Tibial nerve (tissue), 4 donors: ENCODE results near the gene ZNF697. TPM values are rescaled to one million over a fixed set of nuclear protein-coding genes. Genes with fewer than 3 reads are reported as not detected.
"Not testable (repeated sequence)": the region's sequence is repeated elsewhere in the genome, so short reads cannot be mapped to it uniquely, and the experiment has no call there.

ENCODE experiments used
- DNase-seq, 2 donors: peaks; one replicate each; pipeline ENCODE4 v3.0.0-alpha.2; 2019; ENCODE audit warnings: low spot score in 2 of 2
- H3K27ac ChIP-seq, 4 donors: fragments of 200-600 bp; sonication (generic) in 3 of 4; one replicate each; pipeline ENCODE4 v1.5.1; 2017 to 2019; ENCODE audit warnings: mild to moderate bottlenecking in 1 of 4
- H3K27me3 ChIP-seq, 2 donors: fragments of 200-600 bp; sonication (generic) in 1 of 2; one replicate each; pipeline versions ENCODE4 v1.5.1 to v1.6.0; 2017 to 2019
- H3K36me3 ChIP-seq, 3 donors: fragments of 200-600 bp; sonication (generic); one replicate each; pipeline ENCODE4 v1.5.1; 2018 to 2019
- H3K4me1 ChIP-seq, 4 donors: fragments of 200-600 bp; sonication (generic) in 3 of 4; one replicate each; pipeline ENCODE4 v1.5.1; 2017 to 2019
- H3K4me3 ChIP-seq, 4 donors: fragments of 200-600 bp; sonication (generic) in 3 of 4; one replicate each; pipeline ENCODE4 v1.5.1; 2017 to 2019; ENCODE audit warnings: mild to moderate bottlenecking in 1 of 4, moderate library complexity in 1 of 4
- H3K9me3 ChIP-seq, 4 donors: fragments of 200-600 bp; sonication (generic) in 3 of 4; one replicate each; pipeline ENCODE4 v1.5.1; 2017 to 2019
- CTCF ChIP-seq, 5 experiments: fragments of 200-600 bp in 3 of 5; fragments of 450-650 bp in 2 of 5; sonication (generic) in 3 of 5; IDR thresholded peaks; one replicate each; pipeline ENCODE4 v1.5.1; 2016 to 2019; ENCODE audit warnings: antibody characterized with exemption in 5 of 5, mild to moderate bottlenecking in 3 of 5, moderate library complexity in 2 of 5
- EP300 ChIP-seq, 2 donors: sonication (generic); formaldehyde crosslinking; IDR thresholded peaks; one replicate each; pipeline ENCODE4 v1.6.1; 2017; ENCODE audit warnings: antibody characterized with exemption in 2 of 2, mild to moderate bottlenecking in 1 of 2
- POLR2A ChIP-seq, 2 donors: fragments of 450-650 bp; IDR thresholded peaks; one replicate each; pipeline ENCODE4 v1.6.1; 2017; ENCODE audit warnings: antibody characterized with exemption in 2 of 2, mild to moderate bottlenecking in 2 of 2, moderate library complexity in 2 of 2
- WGBS, 2 donors: methylation state at CpG; one replicate each; pipeline ENCODE4 v1.1.5; 2018; 5-methylcytosine and 5-hydroxymethylcytosine counted together
- total RNA-seq, 4 donors: library from RNA; depleted of rRNA; stranded (reverse); fragments of >200 nt; gene quantifications; one replicate each; pipeline ENCODE4 v1.1.0, GENCODE V29; 2016

ZNF697 gene
- total RNA-seq = 1 to 10 TPM; 3.3 to 9.0 (median 4.9) TPM

GRCh38 chr1:119647734-119648619, at the start of gene ZNF697:
Gene ZNF697, minus strand, starts transcription at chr1:119648266. Its CDS starts 22,166 bp downstream, at chr1:119626100.
- H3K4me1 ChIP-seq = peaks cover 0 to 24% (median 8%) of the 10 kb centered on the region in 4 donors
- TF ChIP-seq POLR2A (IDR thresholded peaks at IDR 0.05) (peak; percentile 72 to 74), EP300 (IDR thresholded peaks at IDR 0.05) (peak in 1 of 2 donors; percentile 86), CTCF (IDR thresholded peaks at IDR 0.05) (peak in 4 of 5 experiments; percentile 11 to 69 (median 42))
- DNase-seq = peak; percentile 93 to 95
- 1% methylated on average over 31 to 70 of the region's 81 CpGs for WGBS, 2 donors
- no peaks in the 10 kb centered on the region for H3K36me3 ChIP-seq
- H3K27me3 ChIP-seq = no peaks in the 10 kb centered on the region
- H3K27ac ChIP-seq = peak within 1 kb of the TSS; percentile 65 to 94 (median 84)
- no peaks in the 10 kb centered on the region for H3K9me3 ChIP-seq
- H3K4me3 ChIP-seq = peak within 1 kb of the TSS; percentile 72 to 94 (median 80)

- TF ChIP-seq EP300 (IDR thresholded peaks at IDR 0.05) = no peak
- no peak for TF ChIP-seq CTCF (IDR thresholded peaks at IDR 0.05)
- TF ChIP-seq POLR2A (IDR thresholded peaks at IDR 0.05) = no peak
- no peaks in the 10 kb centered on the region for H3K4me1 ChIP-seq
- H3K9me3 ChIP-seq = peaks cover 0 to 21% (median 0%) of the 10 kb centered on the region in 4 donors
- H3K36me3 ChIP-seq = no peaks in the 10 kb centered on the region
- 66 to 80% methylated on average over 3 of the region's 3 CpGs for WGBS, 2 donors
- DNase-seq = no peak
- no peak overlapping the region for H3K27ac ChIP-seq
- H3K27me3 ChIP-seq = no peaks in the 10 kb centered on the region
- H3K4me3 ChIP-seq = no peak overlapping the region
Measured at GRCh38 chr1:119697598-119697997, 49.5 kb upstream of the ZNF697 start.

- not testable (repeated sequence) for H3K4me1 ChIP-seq, H3K36me3 ChIP-seq, DNase-seq, H3K27ac ChIP-seq, H3K27me3 ChIP-seq, H3K4me3 ChIP-seq
- 62 to 79% methylated on average over 4 of the region's 4 CpGs for WGBS, 2 donors
- peaks cover 0 to 25% (median 0%) of the 10 kb centered on the region in 4 donors for H3K9me3 ChIP-seq
Measured at GRCh38 chr1:119696863-119697262, 48.8 kb upstream of the ZNF697 start.

- Histone ChIP-seq H3K27me3 (no peaks in the 10 kb centered on the region), H3K4me3 (no peak overlapping the region), H3K36me3 (no peaks in the 10 kb centered on the region), H3K9me3 (peaks cover 0 to 12% (median 0%) of the 10 kb centered on the region in 4 donors), H3K27ac (no peak overlapping the region), H3K4me1 (no peaks in the 10 kb centered on the region)
- DNase-seq = no peak
- TF ChIP-seq CTCF (IDR thresholded peaks at IDR 0.05) = no peak
- no peak for TF ChIP-seq EP300 (IDR thresholded peaks at IDR 0.05)
- no peak for TF ChIP-seq POLR2A (IDR thresholded peaks at IDR 0.05)
Measured at GRCh38 chr1:119689511-119689910, 41.4 kb upstream of the ZNF697 start.

GRCh38 chr1:119688810-119689209, 40.7 kb upstream of the ZNF697 start:
- Histone ChIP-seq H3K27ac (no peak overlapping the region), H3K27me3 (no peaks in the 10 kb centered on the region), H3K9me3 (peaks cover 0 to 12% (median 0%) of the 10 kb centered on the region in 4 donors), H3K4me3 (no peak overlapping the region), H3K36me3 (no peaks in the 10 kb centered on the region), H3K4me1 (no peaks in the 10 kb centered on the region)
- TF ChIP-seq CTCF (IDR thresholded peaks at IDR 0.05) = no peak
- TF ChIP-seq EP300 (IDR thresholded peaks at IDR 0.05) = no peak
- no peak for TF ChIP-seq POLR2A (IDR thresholded peaks at IDR 0.05)
- no peak for DNase-seq
